Measurements from ENCODE around the gene SPATA31E1. TPM values are rescaled to one million over a fixed set of nuclear protein-coding genes. Genes with fewer than 3 reads are reported as not detected.

Gene SPATA31E1
- not detected for total RNA-seq

- 89% methylated on average over 5 of the region's 5 CpGs for WGBS
- H3K4me3 ChIP-seq, result no peak within 1 kb of the TSS
Measured at GRCh38 chr9:87882627-87883026, at the start of gene SPATA31E1. SPATA31E1 (plus strand) TSS chr9:87882877; CDS start chr9:87882892, 15 bp downstream.

DNA sequence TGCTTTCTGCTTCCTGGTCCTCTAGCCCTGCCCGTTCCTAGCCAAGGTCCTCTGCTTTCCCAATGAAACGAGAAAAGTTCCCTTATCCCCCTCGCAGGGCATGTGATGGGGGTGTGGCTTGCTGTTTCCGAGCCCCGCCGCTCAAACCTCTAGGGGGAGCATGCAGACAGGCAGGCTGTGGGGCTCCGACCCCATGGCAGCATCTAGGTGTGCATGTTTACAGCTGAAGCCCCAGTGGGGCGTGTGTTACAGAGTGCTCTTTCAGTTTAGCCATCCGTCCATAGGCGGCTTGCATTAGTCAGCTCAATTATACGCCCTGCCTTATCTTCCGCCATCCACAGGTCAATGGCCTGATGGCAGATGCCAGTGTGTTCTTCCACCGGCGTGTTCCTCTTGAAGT lies 48.3 kb upstream of the SPATA31E1 start:
- H3K27me3 ChIP-seq, result no peaks in the 10 kb centered on the region
- intact Hi-C loops (cut with DNase I), result no loop called here
- H3K4me1 ChIP-seq, result peaks cover 0 to 15% (median 13%) of the 10 kb centered on the region in 4 donors
- no peaks in the 10 kb centered on the region for H3K9me3 ChIP-seq
- H3K4me3 ChIP-seq, result no peak overlapping the region
- H3K36me3 ChIP-seq, result no peaks in the 10 kb centered on the region
- 78% methylated on average over 14 of the region's 14 CpGs for WGBS
- TF ChIP-seq EP300 (IDR thresholded peaks at IDR 0.05) (no peak), POLR2AphosphoS5 (IDR thresholded peaks at IDR 0.05) (no peak), POLR2A (IDR thresholded peaks at IDR 0.05; ENCODE audit: low read depth) (no peak)
- TF ChIP-seq, protein P1, sequence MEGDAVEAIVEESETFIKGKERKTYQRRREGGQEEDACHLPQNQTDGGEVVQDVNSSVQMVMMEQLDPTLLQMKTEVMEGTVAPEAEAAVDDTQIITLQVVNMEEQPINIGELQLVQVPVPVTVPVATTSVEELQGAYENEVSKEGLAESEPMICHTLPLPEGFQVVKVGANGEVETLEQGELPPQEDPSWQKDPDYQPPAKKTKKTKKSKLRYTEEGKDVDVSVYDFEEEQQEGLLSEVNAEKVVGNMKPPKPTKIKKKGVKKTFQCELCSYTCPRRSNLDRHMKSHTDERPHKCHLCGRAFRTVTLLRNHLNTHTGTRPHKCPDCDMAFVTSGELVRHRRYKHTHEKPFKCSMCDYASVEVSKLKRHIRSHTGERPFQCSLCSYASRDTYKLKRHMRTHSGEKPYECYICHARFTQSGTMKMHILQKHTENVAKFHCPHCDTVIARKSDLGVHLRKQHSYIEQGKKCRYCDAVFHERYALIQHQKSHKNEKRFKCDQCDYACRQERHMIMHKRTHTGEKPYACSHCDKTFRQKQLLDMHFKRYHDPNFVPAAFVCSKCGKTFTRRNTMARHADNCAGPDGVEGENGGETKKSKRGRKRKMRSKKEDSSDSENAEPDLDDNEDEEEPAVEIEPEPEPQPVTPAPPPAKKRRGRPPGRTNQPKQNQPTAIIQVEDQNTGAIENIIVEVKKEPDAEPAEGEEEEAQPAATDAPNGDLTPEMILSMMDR (IDR thresholded peaks at IDR 0.05), result no peak
- DNase-seq (ENCODE audit: extremely low spot score), result no peak
- H3K27ac ChIP-seq (replicated peaks in 1 of 4), result no peak overlapping the region

More at GRCh38 chr9:87882627-87883026, at the start of gene SPATA31E1:
- no peak within 1 kb of the TSS for H3K27ac ChIP-seq (replicated peaks in 1 of 4)
- peaks cover 0 to 6% (median 0%) of the 10 kb centered on the region in 4 donors for H3K27me3 ChIP-seq
- intact Hi-C loops (cut with DNase I), result no loop called here
- peak; percentile 81 for DNase-seq (ENCODE audit: extremely low spot score)
- TF ChIP-seq POLR2A (IDR thresholded peaks at IDR 0.05; ENCODE audit: low read depth), result no peak
- TF ChIP-seq, protein P1 (IDR thresholded peaks at IDR 0.05), result no peak
- no peak for TF ChIP-seq EP300 (IDR thresholded peaks at IDR 0.05)
- no peak for TF ChIP-seq POLR2AphosphoS5 (IDR thresholded peaks at IDR 0.05)
- H3K9me3 ChIP-seq, result no peaks in the 10 kb centered on the region
- peaks cover 0 to 10% (median 0%) of the 10 kb centered on the region in 4 donors for H3K4me1 ChIP-seq
- H3K36me3 ChIP-seq, result no peaks in the 10 kb centered on the region

GRCh38 chr9:87836536-87836935 lies 46.1 kb upstream of the SPATA31E1 start:
- Histone ChIP-seq H3K9me3 (no peaks in the 10 kb centered on the region), H3K27ac (replicated peaks in 1 of 4) (no peak overlapping the region), H3K36me3 (no peaks in the 10 kb centered on the region), H3K4me1 (peaks cover 0 to 15% (median 13%) of the 10 kb centered on the region in 4 donors), H3K4me3 (no peak overlapping the region), H3K27me3 (no peaks in the 10 kb centered on the region)
- no peak for DNase-seq (ENCODE audit: extremely low spot score)
- intact Hi-C loops (cut with DNase I), result no loop called here
- 96% methylated on average over 5 of the region's 5 CpGs for WGBS
- TF ChIP-seq, protein P1 (IDR thresholded peaks at IDR 0.05), result no peak
- TF ChIP-seq POLR2A (IDR thresholded peaks at IDR 0.05; ENCODE audit: low read depth) (no peak), EP300 (IDR thresholded peaks at IDR 0.05) (no peak), POLR2AphosphoS5 (IDR thresholded peaks at IDR 0.05) (no peak)

DNA sequence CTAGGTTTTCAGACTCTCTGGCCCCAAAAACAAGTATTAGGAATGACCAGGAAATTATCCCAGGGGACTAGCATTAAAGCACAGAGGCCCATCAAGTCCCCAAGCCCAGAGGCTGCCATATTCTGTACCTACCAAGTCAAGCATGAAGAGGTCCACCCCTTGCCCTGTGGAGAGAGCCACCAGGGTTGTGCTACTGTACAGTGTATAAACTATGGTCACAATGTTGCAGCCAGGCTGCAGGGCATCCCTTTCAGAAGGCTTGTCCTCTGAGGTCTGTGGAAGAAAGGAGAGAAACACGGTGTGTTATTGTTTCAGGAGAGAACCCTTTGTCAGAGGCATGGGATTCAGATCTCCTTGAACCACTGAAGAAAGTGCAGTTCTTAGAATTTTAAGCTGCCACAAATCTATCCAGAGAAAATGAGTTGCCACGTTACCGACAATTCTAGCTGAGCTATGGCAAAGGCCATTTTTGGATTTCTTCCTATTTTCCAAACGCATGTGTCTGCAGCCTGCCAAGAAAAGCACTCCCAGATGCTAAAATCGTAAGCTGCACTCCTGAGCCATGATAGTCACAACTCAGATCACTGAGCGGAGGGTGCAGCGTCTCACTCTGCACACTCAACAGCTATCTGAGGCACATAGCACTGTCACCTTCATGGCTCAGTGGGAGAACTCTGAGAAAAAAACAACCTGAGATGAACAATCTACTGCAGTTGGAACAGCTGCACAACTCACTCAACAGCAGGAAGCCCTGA lies 45.5 kb upstream of the SPATA31E1 start:
- no peak for TF ChIP-seq POLR2A (IDR thresholded peaks at IDR 0.05; ENCODE audit: low read depth)
- TF ChIP-seq EP300 (IDR thresholded peaks at IDR 0.05), result no peak
- TF ChIP-seq, protein P1 (IDR thresholded peaks at IDR 0.05), result no peak
- TF ChIP-seq POLR2AphosphoS5 (IDR thresholded peaks at IDR 0.05), result no peak
- Histone ChIP-seq H3K9me3 (no peaks in the 10 kb centered on the region), H3K4me3 (no peak overlapping the region), H3K36me3 (no peaks in the 10 kb centered on the region), H3K4me1 (peaks cover 0 to 15% (median 13%) of the 10 kb centered on the region in 4 donors), H3K27me3 (no peaks in the 10 kb centered on the region), H3K27ac (replicated peaks in 1 of 4) (no peak overlapping the region)
- 31% methylated on average over 7 of the region's 7 CpGs for WGBS
- DNase-seq (ENCODE audit: extremely low spot score), result peak; percentile 91
- intact Hi-C loops (cut with DNase I), result no loop called here

Data from esophagus muscularis mucosa (tissue), 4 donors.